ENCODE data around the gene NXPE3. TPM values are rescaled to one million over a fixed set of nuclear protein-coding genes. Genes with fewer than 3 reads are reported as not detected.

Gene NXPE3
- total RNA-seq, 1 experiment from 2014 or later, result 12.8 TPM

GRCh38 chr3:101848326-101848725, 69.3 kb downstream of the NXPE3 start:
- TF ChIP-seq EZH2 (IDR thresholded peaks at IDR 0.05; ENCODE audit: low read depth) (no peak), CTCF (conservative IDR thresholded peaks at IDR 0.05) (no peak)
- Histone ChIP-seq H3K4me1 (replicated peaks; ENCODE audit: insufficient read depth) (peaks cover 24% of the 10 kb centered on the region), H3K9me3 (ENCODE audit: insufficient read depth, low read depth) (no peaks in the 10 kb centered on the region), H3K4me2 (peak overlapping the region; percentile 89), H4K20me1 (ENCODE audit: insufficient read depth) (peaks cover 10% of the 10 kb centered on the region; the same call in 1 of the 2 replicates), H2AFZ (peak overlapping the region; percentile 78), H3F3A (ENCODE audit: insufficient read depth, low read depth) (peaks cover 14% of the 10 kb centered on the region), H3K79me2 (ENCODE audit: low read depth) (peaks cover 34% of the 10 kb centered on the region), H3K36me3 (ENCODE audit: low read depth) (peaks cover 22% of the 10 kb centered on the region), H3K9me2 (ENCODE audit: insufficient read depth) (peaks cover 4% of the 10 kb centered on the region; the same call in 1 of the 2 replicates), H3K4me3 (peak overlapping the region; percentile 88), H3K27ac (peak overlapping the region; percentile 80), H3K27me3 (ENCODE audit: insufficient read depth, low read depth) (no peaks in the 10 kb centered on the region)
- intact Hi-C loops (cut with micrococcal nuclease; ENCODE audit: unreplicated experiment), result loop anchor here (5.0 kb wide), 1 partner anchor 171 kb away; the partner anchor contains the start of gene ZBTB11
- BruUV-seq (replicated peaks), result no TSS peak
- POLR2A ChIA-PET (ENCODE audit: unreplicated experiment), result interaction anchor here (0.5 to 1.7 kb wide), 5 partner anchors 21 to 315 kb away, joined by 3 to 20 read pairs (median 10); no protein-coding TSS in a partner anchor
- DNase-seq, result no peak
- CTCF ChIA-PET, result no interaction called here

- H3K4me2 ChIP-seq, result peak within 1 kb of the TSS; percentile 89
- peaks cover 29% of the 10 kb centered on the region for H3K36me3 ChIP-seq (ENCODE audit: low read depth)
- peaks cover 24% of the 10 kb centered on the region for H3K4me1 ChIP-seq (replicated peaks; ENCODE audit: insufficient read depth)
- peaks cover 34% of the 10 kb centered on the region for H3K79me2 ChIP-seq (ENCODE audit: low read depth)
- intact Hi-C loops (cut with micrococcal nuclease; ENCODE audit: unreplicated experiment), result loop anchor here (1.0 to 5.0 kb wide), 6 partner anchors 22 to 376 kb away; partner anchors contain the start of gene ZBTB11
- peaks cover 14% of the 10 kb centered on the region for H3F3A ChIP-seq (ENCODE audit: insufficient read depth, low read depth)
- ChIA-PET POLR2A (ENCODE audit: unreplicated experiment) (interaction anchor here (0.5 to 1.7 kb wide), 12 partner anchors 22 to 376 kb away, joined by 3 to 20 read pairs (median 5); no protein-coding TSS in a partner anchor), CTCF (interaction anchor here (0.5 kb wide), 1 partner anchor 102 kb away, joined by 6 read pairs; no protein-coding TSS in a partner anchor)
- H3K9me2 ChIP-seq (ENCODE audit: insufficient read depth), result peaks cover 4% of the 10 kb centered on the region; the same call in 1 of the 2 replicates
- H3K27me3 ChIP-seq (ENCODE audit: insufficient read depth, low read depth), result no peaks in the 10 kb centered on the region
- TSS peak; percentile 87 for BruUV-seq (replicated peaks)
- peak within 1 kb of the TSS; percentile 87 for H2AFZ ChIP-seq
- TF ChIP-seq CTCF (conservative IDR thresholded peaks at IDR 0.05) (no peak), EZH2 (IDR thresholded peaks at IDR 0.05; ENCODE audit: low read depth) (no peak)
- no peaks in the 10 kb centered on the region for H3K9me3 ChIP-seq (ENCODE audit: insufficient read depth, low read depth)
- peaks cover 10% of the 10 kb centered on the region; the same call in 1 of the 2 replicates for H4K20me1 ChIP-seq (ENCODE audit: insufficient read depth)
- peak within 1 kb of the TSS; percentile 88 for H3K4me3 ChIP-seq
- H3K27ac ChIP-seq, result peak within 1 kb of the TSS; percentile 80
- peak; percentile 91 to 99 for DNase-seq
Observed at GRCh38 chr3:101848754-101849713, 70.0 kb downstream of the NXPE3 start, which contains the start of gene NFKBIZ. TSS of gene NFKBIZ (plus strand) at chr3:101849514. CDS start at chr3:101849629, 115 bp downstream.

- Histone ChIP-seq H3K79me2 (ENCODE audit: low read depth) (peaks cover 34% of the 10 kb centered on the region), H3K4me3 (peak overlapping the region; percentile 88), H2AFZ (peak overlapping the region; percentile 87), H3K4me1 (replicated peaks; ENCODE audit: insufficient read depth) (peaks cover 24% of the 10 kb centered on the region), H3K9me2 (ENCODE audit: insufficient read depth) (peaks cover 4% of the 10 kb centered on the region; the same call in 1 of the 2 replicates), H3K4me2 (peak overlapping the region; percentile 89), H3F3A (ENCODE audit: insufficient read depth, low read depth) (peaks cover 14% of the 10 kb centered on the region), H3K27me3 (ENCODE audit: insufficient read depth, low read depth) (no peaks in the 10 kb centered on the region), H3K27ac (peak overlapping the region; percentile 80), H3K9me3 (ENCODE audit: insufficient read depth, low read depth) (no peaks in the 10 kb centered on the region), H4K20me1 (ENCODE audit: insufficient read depth) (peaks cover 10% of the 10 kb centered on the region; the same call in 1 of the 2 replicates), H3K36me3 (ENCODE audit: low read depth) (peaks cover 36% of the 10 kb centered on the region)
- ChIA-PET CTCF (interaction anchor here (0.5 kb wide), 1 partner anchor 101 kb away, joined by 6 read pairs; no protein-coding TSS in a partner anchor), POLR2A (ENCODE audit: unreplicated experiment) (interaction anchor here (0.5 to 1.7 kb wide), 8 partner anchors 22 to 375 kb away, joined by 3 to 20 read pairs (median 5); no protein-coding TSS in a partner anchor)
- BruUV-seq (replicated peaks), result no TSS peak
- DNase-seq, result peak; percentile 46 to 52
- no peak for TF ChIP-seq EZH2 (IDR thresholded peaks at IDR 0.05; ENCODE audit: low read depth)
- TF ChIP-seq CTCF (conservative IDR thresholded peaks at IDR 0.05), result peak; percentile 38; the same call in 1 of the 2 replicates
- intact Hi-C loops (cut with micrococcal nuclease; ENCODE audit: unreplicated experiment), result loop anchor here (1.0 to 5.0 kb wide), 7 partner anchors 22 to 376 kb away; partner anchors contain the start of gene ZBTB11
Observed at GRCh38 chr3:101849714-101850245, 70.8 kb downstream of the NXPE3 start.
